ENCODE data around the gene STPG4.

STPG4 gene

GRCh38 chr2:47072728-47073191 lies 82.3 kb downstream of the STPG4 start:
- Histone ChIP-seq H3K4me1 (ENCODE audit: control insufficient read depth, insufficient read depth, low read length) (peaks cover 7% of the 10 kb centered on the region; the same call in 1 of the 2 replicates), H3K4me3 (ENCODE audit: low read depth, low read length) (no peak overlapping the region), H3K9me3 (ENCODE audit: control insufficient read depth, insufficient read depth, low read depth, low read length) (no peaks in the 10 kb centered on the region), H3K27ac (ENCODE audit: extremely low read depth, low read depth, low read length) (no peak overlapping the region), H3K36me3 (ENCODE audit: control insufficient read depth in 2 of 2, insufficient read depth in 1 of 2, low read length in 2 of 2) (no peaks in the 10 kb centered on the region)
- ChIA-PET CTCF (no interaction called here), POLR2A (no interaction called here)
- TF ChIP-seq ZNF10 (tag by site-specific recombination; IDR thresholded peaks at IDR 0.05) (no peak), ZIC2 (tag by site-specific recombination; IDR thresholded peaks at IDR 0.05) (no peak), ZSCAN30 (tag by site-specific recombination; IDR thresholded peaks at IDR 0.05) (no peak), FEZF1 (tag by site-specific recombination; IDR thresholded peaks at IDR 0.05) (no peak), TCF7L2 (IDR thresholded peaks at IDR 0.05; ENCODE audit: borderline replicate concordance, low read depth, low read length) (no peak), ZNF548 (tag by site-specific recombination; IDR thresholded peaks at IDR 0.05) (no peak), ZNF324 (tag by site-specific recombination; IDR thresholded peaks at IDR 0.05) (no peak), ZNF777 (tag by site-specific recombination; IDR thresholded peaks at IDR 0.05; ENCODE audit: borderline replicate concordance) (no peak), ZFHX2 (tag by site-specific recombination; conservative IDR thresholded peaks at IDR 0.05) (no peak), ZNF394 (tag by site-specific recombination; IDR thresholded peaks at IDR 0.05; ENCODE audit: borderline replicate concordance) (no peak), ZNF600 (tag by site-specific recombination; IDR thresholded peaks at IDR 0.05) (no peak), KLF16 (tag by site-specific recombination; IDR thresholded peaks at IDR 0.05) (no peak), ZNF664 (tag by site-specific recombination; IDR thresholded peaks at IDR 0.05) (no peak), PRDM2 (tag by site-specific recombination; IDR thresholded peaks at IDR 0.05; ENCODE audit: borderline replicate concordance) (no peak), ZNF692 (tag by site-specific recombination; IDR thresholded peaks at IDR 0.05) (no peak), ZNF626 (tag by site-specific recombination; IDR thresholded peaks at IDR 0.05) (no peak), ZNF280C (tag by site-specific recombination; IDR thresholded peaks at IDR 0.05) (no peak), GLIS2 (tag by site-specific recombination; IDR thresholded peaks at IDR 0.05) (no peak), ZNF302 (tag by site-specific recombination; IDR thresholded peaks at IDR 0.05; ENCODE audit: low read depth) (no peak), ZNF133 (tag by site-specific recombination; IDR thresholded peaks at IDR 0.05) (no peak)

Data from HEK293 (cell line).